WERI-Rb-1 (cell line): ENCODE measurements around the gene IL1RL1.

Source experiments
- DNase-seq: peaks from one replicate; pipeline ENCODE4 v3.0.0-alpha.2; 2020
- H3K27ac ChIP-seq: fragments of 250-450 bp; sonication (Bioruptor Pico); 2 replicates; pipeline ENCODE4 v1.5.1; 2020; ENCODE audit warnings: mild to moderate bottlenecking, moderate library complexity
- H3K27me3 ChIP-seq: fragments of 250-450 bp; sonication (Bioruptor Pico); 2 replicates; pipeline ENCODE4 v1.5.1; 2021; ENCODE audit warnings: mild to moderate bottlenecking, low read depth, moderate library complexity; ENCODE audit not compliant: insufficient read depth, severe bottlenecking
- H3K36me3 ChIP-seq: fragments of 250-450 bp; sonication (Bioruptor Pico); 2 replicates; pipeline ENCODE4 v1.5.1; 2020; ENCODE audit warnings: mild to moderate bottlenecking, moderate library complexity
- H3K4me3 ChIP-seq: 2 replicates; pipeline ENCODE4 v1.5.1; 2011; ENCODE audit warnings: low read depth, mild to moderate bottlenecking, control low read depth, low read length
- H3K9me3 ChIP-seq: fragments of 250-450 bp; sonication (Bioruptor Pico); 2 replicates; pipeline ENCODE4 v1.5.1; 2021; ENCODE audit warnings: mild to moderate bottlenecking, moderate library complexity; ENCODE audit not compliant: severe bottlenecking
- TF ChIP-seq, protein P1 (sequence below): IDR thresholded peaks from 2 replicates; pipeline ENCODE4 v1.5.1; 2011; ENCODE audit warnings: low read depth, mild to moderate bottlenecking, control low read depth, inconsistent platforms, low read length

IL1RL1 gene

DNA sequence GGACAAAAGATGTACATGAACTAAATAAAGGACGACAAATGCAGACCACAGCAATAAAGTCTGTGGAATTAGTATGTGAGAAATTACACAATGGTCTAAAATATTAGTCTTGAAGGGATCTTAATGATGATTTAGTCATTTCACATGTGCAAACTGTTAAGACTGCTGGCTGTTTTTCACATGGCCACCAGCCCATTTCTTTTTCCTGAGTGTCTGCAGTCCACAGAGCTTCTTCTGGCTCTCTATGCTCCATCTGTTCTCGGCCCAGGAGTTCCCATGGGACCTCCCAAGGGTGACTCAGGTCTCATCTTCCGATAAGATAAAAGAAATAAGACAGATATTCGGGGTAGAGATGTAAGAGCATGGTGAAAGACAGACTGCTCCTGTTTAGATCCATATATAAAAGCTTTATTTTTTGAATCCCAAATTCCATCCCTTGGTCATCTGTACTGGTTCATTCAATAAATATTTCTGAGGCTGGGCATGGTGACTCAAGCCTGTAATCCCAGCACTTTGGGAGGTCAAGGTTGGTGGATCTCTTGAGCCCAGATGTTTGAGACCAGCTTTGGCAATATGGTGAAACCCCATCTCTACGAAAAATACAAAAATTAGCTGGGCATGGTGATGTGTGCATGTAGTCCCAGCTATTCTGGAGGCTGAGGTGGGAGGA, 20.1 kb downstream of the IL1RL1 start:
- H3K36me3 ChIP-seq, result no peaks in the 10 kb centered on the region
- no peak overlapping the region for H3K4me3 ChIP-seq
- TF ChIP-seq, protein P1, sequence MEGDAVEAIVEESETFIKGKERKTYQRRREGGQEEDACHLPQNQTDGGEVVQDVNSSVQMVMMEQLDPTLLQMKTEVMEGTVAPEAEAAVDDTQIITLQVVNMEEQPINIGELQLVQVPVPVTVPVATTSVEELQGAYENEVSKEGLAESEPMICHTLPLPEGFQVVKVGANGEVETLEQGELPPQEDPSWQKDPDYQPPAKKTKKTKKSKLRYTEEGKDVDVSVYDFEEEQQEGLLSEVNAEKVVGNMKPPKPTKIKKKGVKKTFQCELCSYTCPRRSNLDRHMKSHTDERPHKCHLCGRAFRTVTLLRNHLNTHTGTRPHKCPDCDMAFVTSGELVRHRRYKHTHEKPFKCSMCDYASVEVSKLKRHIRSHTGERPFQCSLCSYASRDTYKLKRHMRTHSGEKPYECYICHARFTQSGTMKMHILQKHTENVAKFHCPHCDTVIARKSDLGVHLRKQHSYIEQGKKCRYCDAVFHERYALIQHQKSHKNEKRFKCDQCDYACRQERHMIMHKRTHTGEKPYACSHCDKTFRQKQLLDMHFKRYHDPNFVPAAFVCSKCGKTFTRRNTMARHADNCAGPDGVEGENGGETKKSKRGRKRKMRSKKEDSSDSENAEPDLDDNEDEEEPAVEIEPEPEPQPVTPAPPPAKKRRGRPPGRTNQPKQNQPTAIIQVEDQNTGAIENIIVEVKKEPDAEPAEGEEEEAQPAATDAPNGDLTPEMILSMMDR, result no peak
- DNase-seq, result no peak
- H3K27me3 ChIP-seq, result peaks cover 21% of the 10 kb centered on the region
- no peak overlapping the region for H3K27ac ChIP-seq
- H3K9me3 ChIP-seq, result no peaks in the 10 kb centered on the region

DNA sequence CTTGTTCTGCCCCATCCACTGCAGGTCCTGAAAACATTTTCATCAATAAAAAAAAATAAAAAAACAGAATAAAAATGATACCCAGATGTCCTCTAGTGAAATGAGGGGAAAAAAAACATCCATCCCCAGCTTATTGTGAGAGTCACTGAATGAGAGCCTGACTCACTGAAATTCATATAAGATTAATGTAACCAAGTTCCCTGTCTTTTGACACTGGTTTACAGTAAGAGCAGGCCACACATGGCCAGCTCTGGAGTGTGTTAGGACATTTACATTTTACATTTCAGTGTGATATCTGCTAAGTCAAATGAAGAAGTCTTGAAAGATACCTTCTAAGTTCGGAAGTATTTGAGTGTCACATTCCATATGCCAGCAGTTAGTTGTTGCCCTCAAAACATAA, 23.1 kb downstream of the IL1RL1 start:
- Histone ChIP-seq H3K4me3 (no peak overlapping the region), H3K9me3 (no peaks in the 10 kb centered on the region), H3K36me3 (no peaks in the 10 kb centered on the region), H3K27ac (no peak overlapping the region), H3K27me3 (peaks cover 40% of the 10 kb centered on the region)
- TF ChIP-seq, protein P1, result no peak
- DNase-seq, result no peak

DNA sequence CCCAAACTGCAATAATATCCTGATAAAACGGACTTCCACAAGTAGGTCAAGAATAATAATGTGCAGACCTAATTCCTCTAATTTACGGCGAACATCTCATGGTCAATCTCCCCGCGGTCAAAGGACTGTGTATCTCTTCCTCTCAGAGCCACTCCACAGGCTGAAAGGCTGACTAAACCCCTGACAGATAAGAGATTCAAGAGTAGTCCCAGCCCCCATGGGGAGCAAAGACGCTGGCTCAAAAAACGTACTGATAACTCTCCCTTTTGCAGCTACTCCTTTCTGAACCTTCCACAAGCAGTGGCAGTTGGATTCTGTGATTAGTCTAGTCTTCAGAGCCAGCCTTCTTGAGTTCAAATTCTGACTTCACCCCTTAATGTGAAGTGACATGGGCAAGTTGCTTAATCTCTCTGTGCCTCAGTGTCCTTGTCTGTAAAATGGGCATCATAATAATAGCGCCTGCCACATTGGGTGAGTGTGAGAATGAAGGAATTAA, 24.6 kb downstream of the IL1RL1 start:
- no peak overlapping the region for H3K4me3 ChIP-seq
- H3K36me3 ChIP-seq, result no peaks in the 10 kb centered on the region
- DNase-seq, result no peak
- peaks cover 53% of the 10 kb centered on the region for H3K27me3 ChIP-seq
- TF ChIP-seq, protein P1, result no peak
- no peak overlapping the region for H3K27ac ChIP-seq
- H3K9me3 ChIP-seq, result no peaks in the 10 kb centered on the region

DNA sequence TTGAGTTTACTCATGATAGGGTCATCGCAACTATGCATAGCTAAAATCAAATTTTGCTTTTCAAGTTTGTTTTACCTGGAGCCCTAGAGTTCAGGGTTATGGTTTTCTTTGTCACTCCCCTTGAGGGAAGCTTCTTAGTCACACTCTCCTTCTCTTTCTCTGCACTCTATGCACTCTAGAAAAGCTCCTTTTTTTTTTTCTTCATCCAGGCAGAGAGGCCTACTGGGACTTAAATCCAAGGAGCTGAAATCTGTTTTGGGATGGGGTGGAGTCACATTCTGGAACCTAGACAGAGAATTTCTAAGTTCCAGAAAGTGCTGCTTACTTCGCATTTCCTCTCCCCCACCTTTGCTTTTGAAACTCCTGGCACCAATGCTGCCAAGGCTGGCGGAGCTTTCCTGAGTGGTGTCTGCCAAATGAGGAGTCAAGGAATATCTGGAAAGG, 25.2 kb downstream of the IL1RL1 start:
- Histone ChIP-seq H3K27me3 (peaks cover 59% of the 10 kb centered on the region), H3K27ac (no peak overlapping the region), H3K9me3 (no peaks in the 10 kb centered on the region), H3K36me3 (no peaks in the 10 kb centered on the region), H3K4me3 (no peak overlapping the region)
- TF ChIP-seq, protein P1, result no peak
- no peak for DNase-seq

DNA sequence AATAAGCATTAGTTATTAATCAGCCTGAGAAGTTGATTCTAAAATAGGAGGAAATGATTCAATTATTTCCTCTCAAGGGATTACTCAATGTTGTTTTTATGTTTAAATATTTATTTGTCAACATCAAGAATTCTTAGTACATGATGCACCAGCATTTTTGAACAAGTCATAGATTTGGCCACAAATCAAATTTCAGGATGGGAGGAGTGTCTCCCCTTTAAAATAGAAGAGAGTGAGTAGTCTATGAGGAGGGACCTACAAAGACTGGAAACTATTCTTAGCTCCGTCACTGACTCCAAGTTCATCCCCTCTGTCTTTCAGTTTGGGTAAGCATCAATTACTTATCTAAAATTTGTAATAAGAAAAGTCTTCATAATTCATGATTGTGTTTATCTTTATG, 25.6 kb downstream of the IL1RL1 start:
- DNase-seq, result no peak
- no peak overlapping the region for H3K27ac ChIP-seq

More for the DNA sequence above, 25.6 kb downstream of the IL1RL1 start:
- TF ChIP-seq, protein P1, result no peak
- Histone ChIP-seq H3K36me3 (no peaks in the 10 kb centered on the region), H3K9me3 (no peaks in the 10 kb centered on the region), H3K27me3 (peaks cover 58% of the 10 kb centered on the region), H3K4me3 (no peak overlapping the region)
